HG03196 (cell line): Measurements from ENCODE around the gene TMEM271.
"Not testable (repeated sequence)": the region's sequence is repeated elsewhere in the genome, so short reads cannot be mapped to it uniquely, and the experiment has no call there.

Source experiments
- ATAC-seq: cut with Tn5 transposase; IDR thresholded peaks from one replicate; pipeline ENCODE4 v1.9.1; 2021; ENCODE audit not compliant: unreplicated experiment

TMEM271 gene

GRCh38 chr4:566508-567295 is 9.4 kb downstream of the TMEM271 start:
- ATAC-seq, result no peak

GRCh38 chr4:566035-566434 is 10.1 kb downstream of the TMEM271 start:
- no peak for ATAC-seq

GRCh38 chr4:565614-566013 is 10.5 kb downstream of the TMEM271 start:
- ATAC-seq, result not testable (repeated sequence)

- ATAC-seq, result not testable (repeated sequence)
These were observed 13.6 kb downstream of the TMEM271 start for GRCh38 chr4:562458-562857.

- no peak for ATAC-seq
These were observed 14.7 kb downstream of the TMEM271 start for GRCh38 chr4:561426-561825.

- no peak for ATAC-seq
These were observed 15.3 kb downstream of the TMEM271 start for GRCh38 chr4:560731-561291.

GRCh38 chr4:560061-560460 is 16.0 kb downstream of the TMEM271 start:
- ATAC-seq, result no peak

GRCh38 chr4:555566-556275 is 20.4 kb downstream of the TMEM271 start:
- no peak for ATAC-seq

GRCh38 chr4:554793-555320 is 21.2 kb downstream of the TMEM271 start:
- not testable (repeated sequence) for ATAC-seq

GRCh38 chr4:552019-552418 is 24.1 kb downstream of the TMEM271 start:
- no peak for ATAC-seq

- not testable (repeated sequence) for ATAC-seq
These were observed 25.8 kb downstream of the TMEM271 start for GRCh38 chr4:550268-550667.

- ATAC-seq, result no peak
These were observed 27.1 kb downstream of the TMEM271 start for GRCh38 chr4:548976-549375.

- no peak for ATAC-seq
These were observed 30.5 kb downstream of the TMEM271 start for GRCh38 chr4:545612-546011.

- no peak for ATAC-seq
These were observed 31.5 kb downstream of the TMEM271 start for GRCh38 chr4:544386-545105.

- no peak for ATAC-seq
These were observed 34.8 kb downstream of the TMEM271 start for GRCh38 chr4:541271-541670.

GRCh38 chr4:538542-539142 is 37.5 kb downstream of the TMEM271 start:
- no peak for ATAC-seq

- ATAC-seq, result no peak
These were observed 38.4 kb downstream of the TMEM271 start for GRCh38 chr4:537436-538264.

GRCh38 chr4:536351-536972 is 39.6 kb downstream of the TMEM271 start:
- ATAC-seq, result no peak

- no peak for ATAC-seq
These were observed 40.2 kb downstream of the TMEM271 start for GRCh38 chr4:535924-536281.
